Gastrocnemius medialis (tissue), 4 donors: ENCODE measurements around the gene OR4E1. TPM values are rescaled to one million over a fixed set of nuclear protein-coding genes. Genes with fewer than 3 reads are reported as not detected.

Source experiments
- ATAC-seq, 2 donors: fragments of 150-250 bp; one replicate each; pipeline ENCODE4 v1.9.1; 2016
- DNase-seq, 2 donors: peaks; one replicate each; pipeline ENCODE4 v3.0.0-alpha.2; 2019
- H3K27ac ChIP-seq, 4 donors: fragments of 200-600 bp; sonication (generic); 1 replicate in 1 of 4; 2 replicates in 3 of 4; pipeline ENCODE4 v1.5.1; 2016 to 2018; ENCODE audit warnings: mild to moderate bottlenecking in 2 of 4, moderate library complexity in 1 of 4
- H3K27me3 ChIP-seq, 3 donors: fragments of 200-600 bp; sonication (generic) in 2 of 3; 1 replicate in 1 of 3; 2 replicates in 2 of 3; pipeline versions ENCODE4 v1.5.1 to v1.6.0; 2016 to 2019; ENCODE audit warnings: mild to moderate bottlenecking in 1 of 3, moderate library complexity in 1 of 3
- H3K36me3 ChIP-seq, 2 donors: fragments of 200-600 bp; sonication (generic) in 1 of 2; one replicate each; pipeline ENCODE4 v1.5.1; 2017 to 2018
- H3K4me1 ChIP-seq, 2 donors: fragments of 200-600 bp; sonication (generic) in 1 of 2; one replicate each; pipeline ENCODE4 v1.5.1; 2016 to 2017; ENCODE audit warnings: mild to moderate bottlenecking in 2 of 2
- H3K4me3 ChIP-seq, 4 donors: fragments of 200-600 bp; sonication (generic) in 3 of 4; 1 replicate in 1 of 4; 2 replicates in 3 of 4; pipeline ENCODE4 v1.5.1; 2016 to 2019; ENCODE audit warnings: mild to moderate bottlenecking in 2 of 4
- H3K9me3 ChIP-seq, 3 donors: fragments of 200-600 bp; sonication (generic) in 2 of 3; 1 replicate in 1 of 3; 2 replicates in 2 of 3; pipeline ENCODE4 v1.5.1; 2016 to 2019
- CTCF ChIP-seq, 5 experiments: fragments of 450-650 bp in 3 of 5; fragments of 200-600 bp in 2 of 5; sonication (generic) in 2 of 5; IDR thresholded peaks in 4 of 5; conservative IDR thresholded peaks in 1 of 5; 1 replicate in 4 of 5; 2 replicates in 1 of 5; pipeline ENCODE4 v1.5.1; 2016 to 2019; ENCODE audit warnings: antibody characterized with exemption in 5 of 5, mild to moderate bottlenecking in 3 of 5, moderate library complexity in 3 of 5
- POLR2A ChIP-seq, 2 donors: fragments of 450-650 bp; IDR thresholded peaks; one replicate each; pipeline ENCODE4 v1.6.1; 2017; ENCODE audit warnings: antibody characterized with exemption in 2 of 2, mild to moderate bottlenecking in 2 of 2, moderate library complexity in 2 of 2
- in situ Hi-C, 4 donors: fragments of 200-750 bp; cut with MboI; loops; one replicate each; pipeline versions ENCODE4 v1.15.0 to v1.8.0; 2017; ENCODE audit warnings: low sequenced_read_pairs in 4 of 4
- intact Hi-C: fragments of 100-400 bp; cut with DNase I; formaldehyde crosslinking; loops from one replicate; pipeline ENCODE4 v1.15.1; 2023; ENCODE audit warnings: low total_unique reads
- total RNA-seq, 4 donors: library from RNA; depleted of rRNA; stranded (reverse); fragments of >200 nt; gene quantifications; one replicate each; pipeline versions ENCODE4 v1.1.0 to v1.2.3, GENCODE V29; 2016

Gene OR4E1
- total RNA-seq, 4 donors from 2014 or later, result not detected

- in situ Hi-C loops (no loop called here), intact Hi-C loops (no loop called here)
- TF ChIP-seq POLR2A (IDR thresholded peaks at IDR 0.05) (no peak), CTCF (IDR thresholded peaks at IDR 0.05 in 4 of 5, conservative IDR thresholded peaks at IDR 0.05 in 1 of 5) (no peak)
- Histone ChIP-seq H3K9me3 (peaks cover 0 to 5% (median 0%) of the 10 kb centered on the region in 3 donors), H3K4me1 (no peaks in the 10 kb centered on the region), H3K36me3 (no peaks in the 10 kb centered on the region), H3K4me3 (no peak overlapping the region), H3K27me3 (no peaks in the 10 kb centered on the region), H3K27ac (no peak overlapping the region)
- ATAC-seq, result no peak
- no peak for DNase-seq
Observed at GRCh38 chr14:21675566-21675965, 1.9 kb upstream of the OR4E1 start.

- H3K27me3 ChIP-seq, result no peaks in the 10 kb centered on the region
- no peaks in the 10 kb centered on the region for H3K36me3 ChIP-seq
- TF ChIP-seq CTCF (IDR thresholded peaks at IDR 0.05 in 4 of 5, conservative IDR thresholded peaks at IDR 0.05 in 1 of 5), result no peak
- TF ChIP-seq POLR2A (IDR thresholded peaks at IDR 0.05), result no peak
- no peak overlapping the region for H3K4me3 ChIP-seq
- in situ Hi-C loops, result no loop called here
- ATAC-seq (no peak), DNase-seq (no peak)
- H3K4me1 ChIP-seq, result no peaks in the 10 kb centered on the region
- intact Hi-C loops, result no loop called here
- no peak overlapping the region for H3K27ac ChIP-seq
- H3K9me3 ChIP-seq, result peaks cover 0 to 5% (median 0%) of the 10 kb centered on the region in 3 donors
Observed at GRCh38 chr14:21672116-21672515, 1.5 kb downstream of the OR4E1 start.

- Histone ChIP-seq H3K9me3 (peaks cover 0 to 5% (median 0%) of the 10 kb centered on the region in 3 donors), H3K36me3 (no peaks in the 10 kb centered on the region), H3K4me1 (no peaks in the 10 kb centered on the region), H3K27me3 (no peaks in the 10 kb centered on the region), H3K27ac (no peak overlapping the region), H3K4me3 (no peak overlapping the region)
- TF ChIP-seq CTCF (IDR thresholded peaks at IDR 0.05 in 4 of 5, conservative IDR thresholded peaks at IDR 0.05 in 1 of 5) (no peak), POLR2A (IDR thresholded peaks at IDR 0.05) (no peak)
- DNase-seq, result no peak
- no peak for ATAC-seq
- intact Hi-C loops (no loop called here), in situ Hi-C loops (no loop called here)
Observed at GRCh38 chr14:21671371-21671770, 2.2 kb downstream of the OR4E1 start.

- DNase-seq (no peak), ATAC-seq (no peak)
- Histone ChIP-seq H3K4me3 (no peak overlapping the region), H3K9me3 (no peaks in the 10 kb centered on the region), H3K27ac (no peak overlapping the region), H3K36me3 (no peaks in the 10 kb centered on the region), H3K27me3 (no peaks in the 10 kb centered on the region), H3K4me1 (no peaks in the 10 kb centered on the region)
- in situ Hi-C loops, result no loop called here
- intact Hi-C loops, result no loop called here
- TF ChIP-seq POLR2A (IDR thresholded peaks at IDR 0.05), result no peak
- no peak for TF ChIP-seq CTCF (IDR thresholded peaks at IDR 0.05 in 4 of 5, conservative IDR thresholded peaks at IDR 0.05 in 1 of 5)
Observed at GRCh38 chr14:21669284-21669683, 4.3 kb downstream of the OR4E1 start.

GRCh38 chr14:21668377-21668776, 5.2 kb downstream of the OR4E1 start:
- no peaks in the 10 kb centered on the region for H3K36me3 ChIP-seq
- intact Hi-C loops, result no loop called here
- H3K27me3 ChIP-seq, result no peaks in the 10 kb centered on the region
- DNase-seq (no peak), ATAC-seq (no peak)
- no peaks in the 10 kb centered on the region for H3K9me3 ChIP-seq
- in situ Hi-C loops, result no loop called here
- no peak overlapping the region for H3K4me3 ChIP-seq
- H3K4me1 ChIP-seq, result no peaks in the 10 kb centered on the region
- H3K27ac ChIP-seq, result no peak overlapping the region
- TF ChIP-seq CTCF (IDR thresholded peaks at IDR 0.05 in 4 of 5, conservative IDR thresholded peaks at IDR 0.05 in 1 of 5), result no peak
- no peak for TF ChIP-seq POLR2A (IDR thresholded peaks at IDR 0.05)
